Suppressor macrophage treated with lipopolysaccharide for 4 hours (primary cell): ENCODE measurements around the gene MUC5B.
A peak's percentile ranks its signal among the peaks of the same experiment; 100 is the strongest.
"Not testable (repeated sequence)": the region's sequence is repeated elsewhere in the genome, so short reads cannot be mapped to it uniquely, and the experiment has no call there.

Experiments used
- DNase-seq: peaks from one replicate; pipeline ENCODE4 v3.0.0-alpha.2; 2020

The MUC5B gene

DNA sequence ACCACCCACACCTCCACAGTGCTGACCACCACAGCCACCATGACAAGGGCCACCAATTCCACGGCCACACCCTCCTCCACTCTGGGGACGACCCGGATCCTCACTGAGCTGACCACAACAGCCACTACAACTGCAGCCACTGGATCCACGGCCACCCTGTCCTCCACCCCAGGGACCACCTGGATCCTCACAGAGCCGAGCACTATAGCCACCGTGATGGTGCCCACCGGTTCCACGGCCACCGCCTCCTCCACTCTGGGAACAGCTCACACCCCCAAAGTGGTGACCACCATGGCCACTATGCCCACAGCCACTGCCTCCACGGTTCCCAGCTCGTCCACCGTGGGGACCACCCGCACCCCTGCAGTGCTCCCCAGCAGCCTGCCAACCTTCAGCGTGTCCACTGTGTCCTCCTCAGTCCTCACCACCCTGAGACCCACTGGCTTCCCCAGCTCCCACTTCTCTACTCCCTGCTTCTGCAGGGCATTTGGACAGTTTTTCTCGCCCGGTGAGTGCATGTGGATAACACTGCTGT lies 28.4 kb downstream of the MUC5B start:
- DNase-seq, result no peak

- no peak for DNase-seq
Observed at GRCh38 chr11:1252371-1253102, 29.7 kb downstream of the MUC5B start.

DNA sequence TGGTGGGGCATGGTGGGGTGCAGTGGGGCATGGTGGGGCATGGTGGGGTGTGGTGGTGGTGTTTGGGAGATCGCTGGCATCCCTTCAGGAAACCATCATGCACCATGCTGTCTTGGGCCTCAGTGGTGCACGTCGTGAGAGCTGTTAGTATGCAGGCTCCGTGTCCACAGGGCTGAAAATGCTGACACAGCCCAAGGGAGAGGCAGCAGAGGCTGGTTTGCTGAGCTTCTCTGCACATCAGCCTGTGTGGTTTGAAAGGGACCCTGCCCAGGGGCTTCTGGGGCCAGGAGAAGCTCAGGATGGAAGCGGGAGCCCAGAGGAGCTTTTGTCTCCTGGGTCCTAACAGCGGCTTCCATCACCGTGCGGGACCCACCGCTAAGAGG lies 30.2 kb downstream of the MUC5B start:
- no peak for DNase-seq

DNA sequence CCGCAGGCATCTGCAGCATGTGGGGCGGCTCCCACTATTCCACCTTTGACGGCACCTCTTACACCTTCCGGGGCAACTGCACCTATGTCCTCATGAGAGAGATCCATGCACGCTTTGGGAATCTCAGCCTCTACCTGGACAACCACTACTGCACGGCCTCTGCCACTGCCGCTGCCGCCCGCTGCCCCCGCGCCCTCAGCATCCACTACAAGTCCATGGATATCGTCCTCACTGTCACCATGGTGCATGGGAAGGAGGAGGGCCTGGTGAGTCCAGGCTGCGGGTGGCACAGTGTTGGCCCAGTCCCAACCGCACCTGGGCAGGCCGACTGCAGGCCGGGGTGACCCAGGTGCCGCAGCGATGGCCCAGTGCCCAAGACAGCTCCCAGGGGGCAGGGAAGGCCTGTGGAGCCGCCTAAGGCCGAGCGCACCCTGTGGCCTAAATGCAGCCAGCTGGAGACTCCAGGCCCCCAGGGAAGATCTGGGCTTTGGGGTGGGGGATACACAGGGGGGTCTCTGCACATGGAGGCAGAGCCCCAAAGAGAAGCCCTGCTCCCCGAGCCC lies 31.3 kb downstream of the MUC5B start:
- DNase-seq, result no peak

- no peak for DNase-seq
Observed at GRCh38 chr11:1254733-1255132, 31.9 kb downstream of the MUC5B start.

GRCh38 chr11:1255151-1255550 lies 32.3 kb downstream of the MUC5B start:
- no peak for DNase-seq

DNA sequence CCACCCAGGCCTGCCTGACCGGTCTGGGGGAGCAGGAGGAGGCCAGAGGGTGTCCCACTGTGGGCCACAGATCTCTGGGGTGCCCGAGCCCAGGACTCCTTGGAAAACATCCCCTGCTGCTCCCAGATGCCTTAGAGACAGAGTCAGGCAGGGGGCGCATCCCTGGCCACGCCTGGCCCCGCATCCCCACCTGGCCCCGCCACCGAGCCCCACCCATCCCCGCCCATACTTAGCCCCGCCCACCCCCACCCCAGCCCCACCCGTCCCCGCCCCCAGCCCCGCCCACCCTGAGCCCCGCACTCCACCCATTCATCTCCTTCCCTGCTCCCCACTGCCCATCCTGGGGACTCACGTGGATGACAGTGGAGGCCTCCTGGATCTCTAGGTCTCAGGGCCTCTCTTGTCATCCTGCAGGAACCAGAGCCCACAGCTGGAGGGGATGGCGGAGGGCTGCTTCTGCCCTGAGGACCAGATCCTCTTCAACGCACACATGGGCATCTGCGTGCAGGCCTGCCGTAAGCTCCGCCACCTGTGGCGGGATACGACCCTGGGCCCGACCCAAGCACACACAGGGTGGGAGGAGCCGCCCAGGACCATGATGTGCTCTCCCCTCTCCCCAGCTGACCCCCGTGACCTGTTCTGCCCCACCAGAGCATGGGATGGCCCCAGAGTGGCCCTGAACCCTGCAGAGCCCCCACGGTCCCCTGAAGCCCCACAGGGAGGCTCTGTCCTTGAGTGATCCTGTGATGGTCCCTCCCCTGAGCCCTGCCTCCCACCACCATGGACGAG lies 33.6 kb downstream of the MUC5B start:
- DNase-seq, result no peak

- DNase-seq, result no peak
Observed at GRCh38 chr11:1257366-1257765, 34.5 kb downstream of the MUC5B start.

DNA sequence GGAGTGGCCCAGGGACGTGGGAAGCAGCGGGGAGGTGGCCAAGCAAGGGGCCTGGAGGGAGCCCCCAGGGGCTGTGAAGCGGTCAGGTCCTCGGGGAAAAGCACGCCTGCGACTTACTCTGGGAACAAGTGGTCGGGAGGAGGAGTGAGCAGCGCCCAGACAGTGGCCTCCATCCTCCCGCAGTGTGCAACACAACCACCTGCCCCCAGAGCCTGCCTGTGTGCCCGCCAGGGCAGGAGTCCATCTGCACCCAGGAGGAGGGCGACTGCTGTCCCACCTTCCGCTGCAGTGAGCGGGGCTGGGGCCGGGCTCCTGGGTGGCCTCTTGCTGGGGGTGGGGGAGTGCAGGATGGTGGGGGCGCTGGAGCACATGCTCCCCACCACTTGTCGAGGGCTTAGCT lies 35.0 kb downstream of the MUC5B start:
- DNase-seq, result no peak

DNA sequence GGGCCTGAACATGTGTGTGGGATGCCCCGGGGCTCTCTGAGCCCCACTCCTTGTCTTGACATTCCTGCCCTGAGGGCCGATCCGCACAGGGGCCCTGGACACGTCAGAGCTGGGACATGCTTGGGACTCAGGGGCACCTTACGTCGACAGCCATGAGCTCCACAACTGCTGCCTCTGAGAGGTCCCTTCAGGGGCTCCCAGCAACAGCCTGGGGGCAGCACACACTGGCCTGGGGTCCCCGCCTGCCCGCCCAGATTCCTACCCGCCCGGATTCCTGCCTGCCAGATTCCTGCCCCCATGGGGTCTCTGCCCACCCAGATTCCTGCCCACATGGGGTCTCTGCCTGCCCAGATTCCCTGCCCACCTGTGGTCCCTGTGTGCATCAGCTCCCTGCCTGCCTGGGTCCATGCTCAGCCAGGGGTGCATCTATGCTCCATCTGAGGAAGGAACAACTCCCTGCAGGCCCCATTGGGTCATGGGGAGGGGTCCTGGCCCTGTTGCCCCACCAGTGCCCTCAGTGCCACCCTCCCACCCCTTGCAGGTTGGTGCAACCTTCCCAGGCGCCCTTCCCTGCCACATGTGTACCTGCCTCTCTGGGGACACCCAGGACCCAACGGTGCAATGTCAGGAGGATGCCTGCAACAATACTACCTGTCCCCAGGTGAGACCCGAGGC lies 35.7 kb downstream of the MUC5B start:
- no peak for DNase-seq

- no peak for DNase-seq
Observed at GRCh38 chr11:1259076-1259461, 36.2 kb downstream of the MUC5B start.

DNA sequence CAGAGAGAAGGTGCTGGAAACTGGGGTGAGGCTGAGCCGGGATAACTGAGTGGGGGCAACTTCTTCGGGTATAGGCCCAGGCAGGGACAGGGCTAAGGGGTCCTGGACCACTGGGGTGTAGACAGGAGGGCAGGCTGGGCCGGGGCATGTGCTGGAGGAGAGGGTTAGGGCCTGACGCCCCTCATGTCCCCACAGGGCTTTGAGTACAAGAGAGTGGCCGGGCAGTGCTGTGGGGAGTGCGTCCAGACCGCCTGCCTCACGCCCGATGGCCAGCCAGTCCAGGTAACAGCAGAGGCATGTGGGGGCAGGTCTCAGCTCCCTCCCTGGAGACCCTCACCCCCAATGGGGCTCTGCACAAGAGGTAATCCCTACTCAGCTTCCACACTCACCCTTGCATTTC lies 36.7 kb downstream of the MUC5B start:
- no peak for DNase-seq

- DNase-seq, result peak; percentile 17
Observed at GRCh38 chr11:1260023-1260501, 37.2 kb downstream of the MUC5B start.

- no peak for DNase-seq
Observed at GRCh38 chr11:1260620-1261019, 37.8 kb downstream of the MUC5B start.

- no peak for DNase-seq
Observed at GRCh38 chr11:1261241-1262071, 38.6 kb downstream of the MUC5B start.

- DNase-seq, result peak; percentile 82
Observed at GRCh38 chr11:1262172-1263006, 39.5 kb downstream of the MUC5B start.

- no peak for DNase-seq
Observed at GRCh38 chr11:1263010-1263409, 40.1 kb downstream of the MUC5B start.

- peak; percentile 60 for DNase-seq
Observed at GRCh38 chr11:1264444-1264843, 41.6 kb downstream of the MUC5B start.

GRCh38 chr11:1265480-1265879 lies 42.6 kb downstream of the MUC5B start:
- DNase-seq, result not testable (repeated sequence)

DNA sequence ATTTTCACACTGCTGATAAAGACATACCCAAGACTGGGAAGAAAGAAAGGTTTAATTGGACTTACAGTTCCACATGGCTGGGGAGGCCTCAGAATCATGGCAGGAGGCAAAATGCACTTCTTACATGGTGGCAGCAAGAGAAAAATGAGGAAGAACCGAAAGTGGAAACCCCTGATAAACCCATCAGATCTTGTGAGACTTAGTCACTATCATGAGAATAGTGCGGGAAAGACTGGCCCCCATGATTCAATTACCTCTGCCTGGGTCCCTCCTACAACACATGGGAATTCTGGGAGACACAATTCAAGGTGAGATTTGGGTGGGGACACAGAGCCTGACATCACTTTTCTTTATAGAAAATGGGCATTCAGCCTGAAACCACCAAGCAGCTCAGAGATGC lies 44.1 kb downstream of the MUC5B start:
- peak; percentile 34 for DNase-seq

- DNase-seq, result no peak
Observed at GRCh38 chr11:1267441-1268100, 44.7 kb downstream of the MUC5B start.
